ENCODE measurements around the gene CAMKV. TPM values are rescaled to one million over a fixed set of nuclear protein-coding genes. Genes with fewer than 3 reads are reported as not detected.

CAMKV gene
- total and polyA plus RNA-seq, 12 donors: 0.27 to 1.5 (median 0.65) TPM; not detected in 4

DNA sequence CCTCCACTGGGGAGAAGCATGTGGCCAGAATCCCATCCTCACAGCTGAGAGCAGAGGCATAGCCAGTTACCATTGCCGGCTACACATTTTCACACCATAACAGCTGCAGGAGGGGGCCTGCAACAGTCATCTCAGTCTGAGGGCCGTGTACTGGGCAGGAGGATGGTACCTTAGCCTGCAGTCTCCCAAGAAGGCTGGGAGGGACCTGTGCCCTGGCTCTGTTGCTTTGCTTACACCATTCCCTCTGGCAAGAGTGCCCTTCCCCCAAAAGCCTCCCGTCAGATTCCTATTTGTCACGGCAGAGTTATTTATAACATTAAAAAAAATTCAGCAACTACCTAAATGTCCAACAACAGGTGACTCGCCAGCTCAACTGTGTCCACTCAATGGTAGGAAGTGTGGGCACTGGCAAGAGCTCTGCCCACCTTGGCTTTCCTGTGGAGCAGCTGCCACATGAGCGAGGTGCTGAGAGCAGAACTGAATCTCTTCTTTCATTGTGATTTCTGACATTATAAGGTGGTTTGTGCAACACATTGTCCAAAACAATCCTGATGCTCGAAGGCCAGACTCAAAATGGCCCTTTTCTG, 4.4 kb downstream of the CAMKV start:
- H3K9me3 ChIP-seq (replicated peaks in 1 of 3): no peaks in the 10 kb centered on the region
- H3K27ac ChIP-seq: no peak overlapping the region
- no peak overlapping the region for H3K4me3 ChIP-seq
- WGBS, 4 donors: 46 to 56% (median 52%) methylated on average over 5 to 7 of the region's 7 CpGs
- peaks cover 7 to 12% of the 10 kb centered on the region in 2 donors for H3K4me1 ChIP-seq (replicated peaks in 1 of 2)
- intact Hi-C loops (cut with DNase I): no loop called here
- H3K27me3 ChIP-seq: peaks cover 25% of the 10 kb centered on the region
- TF ChIP-seq POLR2A (IDR thresholded peaks at IDR 0.05): no peak
- TF ChIP-seq, protein P1, sequence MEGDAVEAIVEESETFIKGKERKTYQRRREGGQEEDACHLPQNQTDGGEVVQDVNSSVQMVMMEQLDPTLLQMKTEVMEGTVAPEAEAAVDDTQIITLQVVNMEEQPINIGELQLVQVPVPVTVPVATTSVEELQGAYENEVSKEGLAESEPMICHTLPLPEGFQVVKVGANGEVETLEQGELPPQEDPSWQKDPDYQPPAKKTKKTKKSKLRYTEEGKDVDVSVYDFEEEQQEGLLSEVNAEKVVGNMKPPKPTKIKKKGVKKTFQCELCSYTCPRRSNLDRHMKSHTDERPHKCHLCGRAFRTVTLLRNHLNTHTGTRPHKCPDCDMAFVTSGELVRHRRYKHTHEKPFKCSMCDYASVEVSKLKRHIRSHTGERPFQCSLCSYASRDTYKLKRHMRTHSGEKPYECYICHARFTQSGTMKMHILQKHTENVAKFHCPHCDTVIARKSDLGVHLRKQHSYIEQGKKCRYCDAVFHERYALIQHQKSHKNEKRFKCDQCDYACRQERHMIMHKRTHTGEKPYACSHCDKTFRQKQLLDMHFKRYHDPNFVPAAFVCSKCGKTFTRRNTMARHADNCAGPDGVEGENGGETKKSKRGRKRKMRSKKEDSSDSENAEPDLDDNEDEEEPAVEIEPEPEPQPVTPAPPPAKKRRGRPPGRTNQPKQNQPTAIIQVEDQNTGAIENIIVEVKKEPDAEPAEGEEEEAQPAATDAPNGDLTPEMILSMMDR (IDR thresholded peaks at IDR 0.05): no peak
- no peak for DNase-seq
- H3K36me3 ChIP-seq (replicated peaks in 1 of 2): no peaks in the 10 kb centered on the region

DNA sequence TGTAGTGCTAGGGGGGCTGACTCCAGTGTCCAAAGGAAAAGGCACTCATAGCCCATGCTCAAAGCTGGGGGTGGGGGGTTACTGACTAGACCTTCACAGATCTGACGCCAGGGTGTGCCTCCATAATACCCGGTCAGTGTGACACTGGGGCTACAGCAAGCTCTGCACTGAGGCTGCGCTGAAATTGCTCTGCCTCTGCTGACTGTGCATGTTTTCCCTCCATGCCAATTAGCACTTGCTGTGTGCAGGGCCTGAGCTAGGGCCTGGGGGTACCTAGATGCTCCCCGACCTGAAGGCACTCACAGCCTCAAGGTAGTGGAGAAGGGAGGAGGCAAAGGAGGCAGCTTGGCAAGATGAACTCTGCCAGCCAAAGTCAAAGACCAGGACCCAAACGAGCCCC, 5.2 kb downstream of the CAMKV start:
- 25 to 61% (median 53%) methylated on average over 1 to 5 of the region's 5 CpGs for WGBS, 4 donors
- H3K36me3 ChIP-seq (replicated peaks in 1 of 2): no peaks in the 10 kb centered on the region
- TF ChIP-seq POLR2A (IDR thresholded peaks at IDR 0.05): no peak
- TF ChIP-seq, protein P1 (IDR thresholded peaks at IDR 0.05): no peak
- peaks cover 17% of the 10 kb centered on the region for H3K27me3 ChIP-seq
- intact Hi-C loops (cut with DNase I): no loop called here
- no peak overlapping the region for H3K4me3 ChIP-seq
- no peak for DNase-seq
- H3K9me3 ChIP-seq (replicated peaks in 1 of 3): no peaks in the 10 kb centered on the region
- H3K27ac ChIP-seq: no peak overlapping the region
- peaks cover 4 to 7% of the 10 kb centered on the region in 2 donors for H3K4me1 ChIP-seq (replicated peaks in 1 of 2)

DNA sequence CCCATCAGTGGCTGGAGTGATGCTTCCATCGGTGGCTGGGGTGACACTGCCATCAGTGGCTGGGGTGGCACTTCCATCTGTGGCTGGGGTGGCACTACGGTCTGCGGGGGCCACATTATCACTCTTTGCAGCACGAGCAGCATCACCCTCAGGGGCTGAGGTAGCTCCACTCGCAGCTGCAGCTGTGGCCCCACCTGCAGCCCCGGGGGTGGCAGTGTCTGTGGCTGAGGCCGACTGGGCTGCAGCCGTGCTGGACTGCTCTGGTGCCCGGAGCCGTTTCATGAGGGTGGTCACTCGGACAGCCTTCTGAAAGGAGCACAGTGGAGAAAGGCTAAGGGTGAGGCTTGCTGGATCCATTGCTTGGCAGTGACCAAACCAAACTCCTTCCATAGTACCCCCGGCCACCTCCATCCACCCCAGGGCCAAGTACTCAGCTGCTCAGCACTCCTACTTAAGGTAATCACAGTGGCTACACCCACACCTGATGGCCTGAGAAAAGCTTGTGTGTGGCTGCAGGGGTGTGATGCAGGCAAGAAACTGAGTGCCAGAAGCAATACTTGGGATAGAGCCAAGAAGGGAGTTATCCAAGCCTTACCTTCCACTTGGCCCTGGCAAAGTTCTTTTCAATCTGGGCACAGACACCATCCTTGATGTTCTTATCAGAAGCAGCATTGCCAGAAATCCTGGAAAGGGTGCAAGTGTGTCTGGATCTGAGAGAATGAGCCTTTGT, 10.0 kb downstream of the CAMKV start:
- 70 to 82% (median 76%) methylated on average over 5 to 12 of the region's 12 CpGs; no CpG with 5 or more reads in 1 of the 4 donors for WGBS, 4 donors
- TF ChIP-seq, protein P1 (IDR thresholded peaks at IDR 0.05): no peak
- no peak for TF ChIP-seq POLR2A (IDR thresholded peaks at IDR 0.05)
- H3K9me3 ChIP-seq (replicated peaks in 1 of 3): no peaks in the 10 kb centered on the region
- intact Hi-C loops (cut with DNase I): no loop called here
- no peaks in the 10 kb centered on the region for H3K36me3 ChIP-seq (replicated peaks in 1 of 2)
- H3K27ac ChIP-seq: no peak overlapping the region
- H3K27me3 ChIP-seq: no peaks in the 10 kb centered on the region
- H3K4me3 ChIP-seq: no peak overlapping the region
- no peak for DNase-seq
- peaks cover 5 to 7% of the 10 kb centered on the region in 2 donors for H3K4me1 ChIP-seq (replicated peaks in 1 of 2)

DNA sequence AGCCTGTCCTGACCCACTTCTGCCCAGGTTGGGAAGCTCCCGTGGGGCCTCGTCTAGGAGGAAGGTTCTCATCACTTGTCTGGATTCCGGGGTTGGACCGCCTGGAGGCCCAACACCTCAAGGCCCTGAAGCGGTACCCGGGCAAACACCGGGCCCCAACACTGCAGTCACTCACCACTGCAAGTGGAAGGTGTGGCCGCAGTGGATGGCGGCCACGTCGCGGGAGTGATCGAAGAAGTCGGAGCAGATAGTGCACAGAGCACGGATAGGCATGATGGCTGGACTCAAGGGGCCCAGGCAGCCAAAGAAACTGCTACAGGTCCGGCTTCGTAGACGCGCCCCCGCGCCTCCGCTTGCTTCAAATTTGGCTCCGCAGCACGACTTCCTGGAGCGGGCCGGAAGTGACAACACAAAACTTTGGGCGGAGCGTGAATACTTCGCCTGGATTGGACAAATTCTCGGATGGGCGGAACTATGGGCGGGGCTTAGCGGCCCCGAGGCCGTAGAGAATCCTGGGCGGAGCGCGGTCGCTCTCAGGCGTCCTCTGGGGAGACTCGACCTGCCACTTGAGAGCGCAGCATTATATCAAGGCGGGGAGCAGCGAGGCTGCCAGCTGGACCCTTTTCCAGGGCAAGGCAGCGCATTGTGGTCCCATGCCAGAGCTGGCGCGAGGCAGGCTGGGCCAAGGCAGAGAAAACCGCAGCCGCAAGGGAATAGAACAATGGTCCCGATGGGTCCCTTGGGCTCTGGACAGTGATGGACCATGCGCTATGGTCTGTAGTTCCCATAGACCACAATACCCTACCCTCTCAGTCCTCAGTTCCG, 13.3 kb downstream of the CAMKV start, which contains the start of gene TRAIP:
Gene TRAIP (minus strand): TSS at position 384 of the 825 bp plus-strand sequence. CDS start 111 bp downstream, at position 273.
- Histone ChIP-seq H3K4me3 (peak within 1 kb of the TSS in 3 of 4 donors; percentile 16 to 53 (median 42)), H3K27ac (peak within 1 kb of the TSS in 2 of 5 donors; percentile 73 to 76), H3K9me3 (replicated peaks in 1 of 3) (no peaks in the 10 kb centered on the region), H3K4me1 (replicated peaks in 1 of 2) (peaks cover 5 to 7% of the 10 kb centered on the region in 2 donors), H3K36me3 (replicated peaks in 1 of 2) (no peaks in the 10 kb centered on the region), H3K27me3 (no peaks in the 10 kb centered on the region)
- peak; percentile 92 to 97 (median 94) for DNase-seq
- WGBS, 4 donors: 2 to 6% (median 4%) methylated on average over 13 to 52 of the region's 52 CpGs
- TF ChIP-seq, protein P1 (IDR thresholded peaks at IDR 0.05): no peak
- TF ChIP-seq POLR2A (IDR thresholded peaks at IDR 0.05): peak in 1 of 2 donors; percentile 39
- intact Hi-C loops (cut with DNase I): no loop called here
